ENCODE results near the gene CPVL. TPM values are rescaled to one million over a fixed set of nuclear protein-coding genes. Genes with fewer than 3 reads are reported as not detected.

Gene CPVL
- total and polyA plus RNA-seq, 4 donors, result 6.0 to 39.0 (median 12.9) TPM

DNA sequence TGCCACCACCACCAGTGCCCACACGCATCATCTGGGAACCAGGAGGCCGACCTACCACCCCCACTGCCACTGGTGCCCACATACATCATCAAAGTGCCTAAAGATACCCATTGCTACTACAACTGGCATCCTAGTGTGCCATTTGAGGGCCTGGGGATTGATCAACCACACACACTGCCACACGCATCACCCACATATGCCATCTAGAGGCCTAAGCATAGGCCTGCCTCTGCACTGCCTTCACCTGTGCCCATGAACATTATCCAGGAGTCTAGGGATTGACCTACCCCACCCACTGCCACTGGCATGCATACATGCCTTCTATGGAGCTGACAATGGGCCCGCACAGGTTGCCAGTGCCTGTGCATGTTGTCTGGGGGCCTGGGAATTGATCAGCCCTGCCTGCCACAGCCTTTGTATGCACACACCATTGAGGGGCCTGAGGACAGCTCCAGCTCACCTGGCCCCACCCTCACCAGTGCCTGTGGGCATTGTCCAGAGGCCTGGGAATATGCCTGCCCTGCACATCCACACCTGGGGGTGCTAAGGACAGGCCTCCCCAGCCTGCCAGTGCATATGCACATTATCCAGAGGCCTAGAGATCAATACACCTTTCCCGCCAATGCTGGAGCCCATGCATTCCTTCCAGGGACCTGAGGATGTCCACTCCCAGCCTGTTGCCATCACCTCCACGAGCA is 123.9 kb downstream of the CPVL start:
- Histone ChIP-seq H3K27me3 (ENCODE audit: control insufficient read depth in 4 of 4, insufficient read depth in 4 of 4, low read length in 3 of 4) (no peaks in the 10 kb centered on the region), H3K4me1 (ENCODE audit: control insufficient read depth in 4 of 4, insufficient read depth in 4 of 4, low read length in 3 of 4) (no peaks in the 10 kb centered on the region), H3K4me3 (ENCODE audit: low read depth in 1 of 3, low read length in 3 of 3) (no peak overlapping the region), H3K27ac (ENCODE audit: low read depth in 1 of 2, low read length in 2 of 2) (no peak overlapping the region), H3K36me3 (ENCODE audit: control insufficient read depth in 4 of 4, insufficient read depth in 3 of 4, low read depth in 1 of 4, low read length in 3 of 4) (no peaks in the 10 kb centered on the region), H3K9me3 (ENCODE audit: control insufficient read depth in 4 of 4, low read length in 3 of 4) (peaks cover 2 to 12% (median 4%) of the 10 kb centered on the region in 4 donors), H3K9ac (ENCODE audit: low read depth in 1 of 2, low read length in 2 of 2) (no peak overlapping the region)
- TF ChIP-seq NR2F2 (IDR thresholded peaks at IDR 0.05) (no peak), YY1 (IDR thresholded peaks at IDR 0.05) (no peak), RXRA (IDR thresholded peaks at IDR 0.05) (no peak)
- WGBS, result 96% methylated on average over 6 of the region's 6 CpGs
- DNase-seq (ENCODE audit: low spot score), result no peak

DNA sequence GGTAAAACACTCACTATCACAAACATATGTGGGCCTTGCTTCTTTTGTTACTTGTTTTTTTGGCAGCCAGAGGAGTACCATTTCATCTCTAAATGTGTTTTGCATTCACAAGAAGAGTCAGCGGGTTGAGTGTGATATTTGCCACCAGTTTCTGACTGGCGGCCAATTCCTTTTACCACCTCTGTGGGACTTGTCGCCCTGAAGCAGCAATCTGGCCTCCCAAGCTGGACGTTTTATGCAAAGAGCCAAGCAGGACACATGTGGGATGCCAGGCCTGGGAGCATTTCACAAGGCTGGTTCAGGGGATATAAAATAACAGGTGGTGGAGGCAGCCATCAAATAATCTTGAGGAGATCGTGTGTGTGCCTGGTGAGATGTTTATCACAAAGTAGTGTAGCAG is 126.4 kb downstream of the CPVL start:
- Histone ChIP-seq H3K9ac (ENCODE audit: low read depth in 1 of 2, low read length in 2 of 2) (no peak overlapping the region), H3K27me3 (ENCODE audit: control insufficient read depth in 4 of 4, insufficient read depth in 4 of 4, low read length in 3 of 4) (no peaks in the 10 kb centered on the region), H3K4me3 (ENCODE audit: low read depth in 1 of 3, low read length in 3 of 3) (no peak overlapping the region), H3K9me3 (ENCODE audit: control insufficient read depth in 4 of 4, low read length in 3 of 4) (peaks cover 0 to 7% (median 2%) of the 10 kb centered on the region in 4 donors), H3K4me1 (ENCODE audit: control insufficient read depth in 4 of 4, insufficient read depth in 4 of 4, low read length in 3 of 4) (no peaks in the 10 kb centered on the region), H3K27ac (ENCODE audit: low read depth in 1 of 2, low read length in 2 of 2) (no peak overlapping the region), H3K36me3 (ENCODE audit: control insufficient read depth in 4 of 4, insufficient read depth in 3 of 4, low read depth in 1 of 4, low read length in 3 of 4) (no peaks in the 10 kb centered on the region)
- no peak for TF ChIP-seq REST (IDR thresholded peaks at IDR 0.05)
- WGBS, result 92% methylated on average over 5 of the region's 5 CpGs
- DNase-seq (ENCODE audit: low spot score), result no peak

GRCh38 chr7:29019387-29019786 is 127.0 kb downstream of the CPVL start:
- H3K27me3 ChIP-seq (ENCODE audit: control insufficient read depth in 4 of 4, insufficient read depth in 4 of 4, low read length in 3 of 4), result no peaks in the 10 kb centered on the region
- DNase-seq (ENCODE audit: low spot score), result no peak
- H3K9me3 ChIP-seq (ENCODE audit: control insufficient read depth in 4 of 4, low read length in 3 of 4), result peaks cover 0 to 7% (median 0%) of the 10 kb centered on the region in 4 donors
- 78% methylated on average over 6 of the region's 6 CpGs for WGBS
- no peak overlapping the region for H3K27ac ChIP-seq (ENCODE audit: low read depth in 1 of 2, low read length in 2 of 2)
- no peak overlapping the region for H3K4me3 ChIP-seq (ENCODE audit: low read depth in 1 of 3, low read length in 3 of 3)
- H3K9ac ChIP-seq (ENCODE audit: low read depth in 1 of 2, low read length in 2 of 2), result no peak overlapping the region
- no peaks in the 10 kb centered on the region for H3K36me3 ChIP-seq (ENCODE audit: control insufficient read depth in 4 of 4, insufficient read depth in 3 of 4, low read depth in 1 of 4, low read length in 3 of 4)
- H3K4me1 ChIP-seq (ENCODE audit: control insufficient read depth in 4 of 4, insufficient read depth in 4 of 4, low read length in 3 of 4), result no peaks in the 10 kb centered on the region
- TF ChIP-seq HNF4A (conservative IDR thresholded peaks at IDR 0.05) (no peak), NR2F2 (IDR thresholded peaks at IDR 0.05) (no peak), REST (IDR thresholded peaks at IDR 0.05) (no peak), SP1 (IDR thresholded peaks at IDR 0.05) (no peak), RAD21 (IDR thresholded peaks at IDR 0.05) (no peak)
